Measurements from ENCODE around the gene ENKUR. TPM values are rescaled to one million over a fixed set of nuclear protein-coding genes. Genes with fewer than 3 reads are reported as not detected.
A peak's percentile ranks its signal among the peaks of the same experiment; 100 is the strongest.
"Not testable (repeated sequence)": the region's sequence is repeated elsewhere in the genome, so short reads cannot be mapped to it uniquely, and the experiment has no call there.

ENKUR gene
- total RNA-seq, 2 experiments from 2014 or later, result not detected

DNA sequence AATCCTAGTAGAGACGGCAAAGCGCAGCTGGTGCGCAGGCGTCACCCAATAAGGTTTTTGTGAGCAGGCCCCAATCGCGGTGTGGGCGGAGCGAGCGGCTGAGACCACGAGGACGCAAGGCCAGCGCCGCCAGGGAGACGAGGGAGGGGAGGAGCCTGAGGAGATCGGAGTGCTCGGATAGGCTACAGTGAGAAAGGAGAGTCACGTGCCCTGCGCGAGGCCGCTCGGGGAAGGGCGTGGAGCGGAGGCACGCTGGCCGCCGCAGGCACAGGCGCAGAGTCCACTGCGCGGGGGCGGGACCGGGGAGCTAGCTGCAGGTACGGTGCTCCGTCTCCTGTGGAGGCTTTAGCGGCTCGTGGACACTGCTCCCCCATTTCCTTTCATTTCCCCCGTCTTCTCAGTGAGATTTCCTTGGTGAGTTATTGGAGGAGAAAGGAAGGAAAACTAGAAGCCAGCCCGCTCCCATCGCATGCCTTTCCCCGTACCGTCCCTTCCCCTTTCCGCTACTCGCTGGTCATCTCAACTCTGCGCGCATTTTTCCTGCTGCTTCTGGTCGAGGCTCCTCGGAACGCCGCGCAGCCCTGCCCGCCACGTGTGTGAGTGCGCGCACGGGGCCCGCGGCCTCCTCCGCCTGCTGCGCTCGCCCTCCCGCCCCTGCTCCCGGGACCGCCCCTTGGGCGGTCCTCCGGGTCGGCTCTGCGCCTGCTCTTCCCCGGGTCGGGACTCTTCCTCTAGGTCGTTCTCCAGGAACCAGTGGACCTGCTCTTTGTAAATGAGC lies 607 bp upstream of the ENKUR start, which contains the start of gene THNSL1:
THNSL1 (plus strand) TSS at position 237 of the 778 bp plus-strand sequence. CDS start 6,612 bp downstream, outside the sequence.
- H3K4me3 Mint-ChIP-seq, result peak within 1 kb of the TSS; percentile 94
- H3K27ac Mint-ChIP-seq, result peak within 1 kb of the TSS; percentile 95
- peaks cover 11% of the 10 kb centered on the region for H3K36me3 Mint-ChIP-seq (ENCODE audit: low read depth)

DNA sequence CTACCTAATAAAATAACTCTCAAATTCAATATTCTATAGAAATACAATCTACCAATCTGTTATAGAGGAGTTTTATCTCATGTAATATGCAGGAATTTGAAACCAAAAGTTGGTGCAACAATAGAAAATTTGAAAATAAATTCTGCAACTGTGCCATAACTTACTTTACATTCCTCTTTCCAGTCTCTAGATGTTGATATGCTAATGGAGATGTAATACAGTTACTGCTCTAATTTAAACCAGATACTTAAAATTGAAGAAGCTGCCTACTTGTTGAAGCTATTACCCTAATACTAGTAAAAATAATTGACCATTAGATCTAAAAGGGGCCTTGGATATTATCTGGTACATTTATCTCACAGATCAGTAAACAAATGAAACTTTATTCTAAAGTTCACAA lies 1.4 kb downstream of the ENKUR start:
- peaks cover 19% of the 10 kb centered on the region for H3K4me1 ChIP-seq (ENCODE audit: insufficient read depth, low read length)
- intact Hi-C loops (cut with DNase I, micrococcal nuclease), result loop anchor here (5.0 to 10.0 kb wide), 4 partner anchors 127 to 1580 kb away; partner anchors contain the start of gene OTUD1 (in 1 of the 2)
- H3K27me3 ChIP-seq (ENCODE audit: control insufficient read depth in 1 of 2, insufficient read depth in 2 of 2, low read length in 2 of 2), result no peaks in the 10 kb centered on the region
- TF ChIP-seq, protein P1, sequence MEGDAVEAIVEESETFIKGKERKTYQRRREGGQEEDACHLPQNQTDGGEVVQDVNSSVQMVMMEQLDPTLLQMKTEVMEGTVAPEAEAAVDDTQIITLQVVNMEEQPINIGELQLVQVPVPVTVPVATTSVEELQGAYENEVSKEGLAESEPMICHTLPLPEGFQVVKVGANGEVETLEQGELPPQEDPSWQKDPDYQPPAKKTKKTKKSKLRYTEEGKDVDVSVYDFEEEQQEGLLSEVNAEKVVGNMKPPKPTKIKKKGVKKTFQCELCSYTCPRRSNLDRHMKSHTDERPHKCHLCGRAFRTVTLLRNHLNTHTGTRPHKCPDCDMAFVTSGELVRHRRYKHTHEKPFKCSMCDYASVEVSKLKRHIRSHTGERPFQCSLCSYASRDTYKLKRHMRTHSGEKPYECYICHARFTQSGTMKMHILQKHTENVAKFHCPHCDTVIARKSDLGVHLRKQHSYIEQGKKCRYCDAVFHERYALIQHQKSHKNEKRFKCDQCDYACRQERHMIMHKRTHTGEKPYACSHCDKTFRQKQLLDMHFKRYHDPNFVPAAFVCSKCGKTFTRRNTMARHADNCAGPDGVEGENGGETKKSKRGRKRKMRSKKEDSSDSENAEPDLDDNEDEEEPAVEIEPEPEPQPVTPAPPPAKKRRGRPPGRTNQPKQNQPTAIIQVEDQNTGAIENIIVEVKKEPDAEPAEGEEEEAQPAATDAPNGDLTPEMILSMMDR (IDR thresholded peaks at IDR 0.05), result no peak
- peaks cover 9% of the 10 kb centered on the region for H3K36me3 Mint-ChIP-seq (ENCODE audit: low read depth)
- DNase-seq, result no peak
- no peak overlapping the region for H3K27ac Mint-ChIP-seq
- H3K4me3 Mint-ChIP-seq, result peak overlapping the region; percentile 9
- no peaks in the 10 kb centered on the region for H3K36me3 ChIP-seq (ENCODE audit: insufficient read depth, low read length)
- ChIA-PET POLR2A (no interaction called here), CTCF (no interaction called here)
- no peaks in the 10 kb centered on the region for H3K27me3 Mint-ChIP-seq
- ATAC-seq (ENCODE audit: poor library complexity), result no peak
- H3K9me3 Mint-ChIP-seq, result no peaks in the 10 kb centered on the region
- peaks cover 27% of the 10 kb centered on the region for H3K4me1 Mint-ChIP-seq (ENCODE audit: low read depth)
- no peaks in the 10 kb centered on the region for H3K9me3 ChIP-seq (ENCODE audit: control insufficient read depth in 1 of 2, insufficient read depth in 1 of 2, low read length in 2 of 2)
- H3K27ac ChIP-seq (ENCODE audit: low read depth in 1 of 2, low read length in 2 of 2), result no peak overlapping the region
- H3K4me3 ChIP-seq (ENCODE audit: low read length), result no peak overlapping the region

More for the DNA sequence above, 607 bp upstream of the ENKUR start, which contains the start of gene THNSL1:
- no peaks in the 10 kb centered on the region for H3K27me3 Mint-ChIP-seq
- peaks cover 29% of the 10 kb centered on the region for H3K4me1 Mint-ChIP-seq (ENCODE audit: low read depth)
- no peaks in the 10 kb centered on the region for H3K9me3 ChIP-seq (ENCODE audit: control insufficient read depth in 1 of 2, insufficient read depth in 1 of 2, low read length in 2 of 2)
- TF ChIP-seq, protein P1 (IDR thresholded peaks at IDR 0.05), result no peak
- DNase-seq (peak; percentile 95 to 99 (median 97)), ATAC-seq (ENCODE audit: poor library complexity) (peak; percentile 93)
- H3K36me3 ChIP-seq (ENCODE audit: insufficient read depth, low read length), result no peaks in the 10 kb centered on the region
- CTCF ChIA-PET, result interaction anchor here (0.7 kb wide), 1 partner anchor 399 kb away, joined by 3 read pairs; no protein-coding TSS in a partner anchor
- intact Hi-C loops (cut with DNase I, micrococcal nuclease), result loop anchor here (1.0 to 10.0 kb wide), 6 partner anchors 134 to 1582 kb away; partner anchors contain the start of genes ARHGAP21 (in 1 of the 2) and OTUD1 (in 1 of the 2)
- POLR2A ChIA-PET, result interaction anchor here (0.5 to 2.5 kb wide), 12 partner anchors 9 to 419 kb away, joined by 3 to 46 read pairs (median 4); no protein-coding TSS in a partner anchor
- no peaks in the 10 kb centered on the region for H3K9me3 Mint-ChIP-seq
- H3K27me3 ChIP-seq (ENCODE audit: control insufficient read depth in 1 of 2, insufficient read depth in 2 of 2, low read length in 2 of 2), result no peaks in the 10 kb centered on the region
- peak within 1 kb of the TSS; percentile 82 for H3K4me3 ChIP-seq (ENCODE audit: low read length)
- peak within 1 kb of the TSS; percentile 86 to 89 for H3K27ac ChIP-seq (ENCODE audit: low read depth in 1 of 2, low read length in 2 of 2)
- H3K4me1 ChIP-seq (ENCODE audit: insufficient read depth, low read length), result peaks cover 19% of the 10 kb centered on the region

DNA sequence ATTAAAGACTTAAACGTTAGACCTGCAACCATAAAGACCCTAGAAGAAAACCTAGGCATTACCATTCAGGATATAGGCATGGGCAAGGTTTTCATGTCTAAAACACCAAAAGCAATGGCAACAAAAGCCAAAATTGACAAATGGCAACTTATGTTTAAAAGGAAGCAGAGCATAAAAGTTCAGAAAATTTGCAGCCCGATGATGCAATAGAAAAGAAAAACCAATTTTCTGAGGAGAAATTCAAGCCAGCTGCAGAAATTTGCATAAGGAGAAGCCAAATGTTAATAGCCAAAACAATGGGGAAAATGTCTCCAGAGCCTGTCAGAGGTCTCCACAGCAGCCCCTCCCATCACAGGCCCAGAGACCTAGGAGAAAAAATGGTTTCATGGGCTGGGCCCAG lies 4.4 kb downstream of the ENKUR start:
- H3K36me3 Mint-ChIP-seq (ENCODE audit: low read depth); H3K4me3 Mint-ChIP-seq; H3K36me3 ChIP-seq (ENCODE audit: insufficient read depth, low read length); H3K27me3 Mint-ChIP-seq; CTCF ChIA-PET; POLR2A ChIA-PET; H3K9me3 Mint-ChIP-seq; DNase-seq; ATAC-seq (ENCODE audit: poor library complexity); H3K4me3 ChIP-seq (ENCODE audit: low read length); H3K27ac Mint-ChIP-seq; H3K4me1 Mint-ChIP-seq (ENCODE audit: low read depth); H3K27me3 ChIP-seq (ENCODE audit: control insufficient read depth in 1 of 2, insufficient read depth in 2 of 2, low read length in 2 of 2); H3K27ac ChIP-seq (ENCODE audit: low read depth in 1 of 2, low read length in 2 of 2); H3K9me3 ChIP-seq (ENCODE audit: control insufficient read depth in 1 of 2, insufficient read depth in 1 of 2, low read length in 2 of 2); H3K4me1 ChIP-seq (ENCODE audit: insufficient read depth, low read length): not testable (repeated sequence)
- intact Hi-C loops (cut with DNase I, micrococcal nuclease), result loop anchor here (5.0 to 10.0 kb wide), 4 partner anchors 124 to 1577 kb away; partner anchors contain the start of gene OTUD1 (in 1 of the 2)

Measured in CD4-positive, alpha-beta T cell (primary cell).